Fibroblast of the aortic adventitia (primary cell): ENCODE results near the gene GSX2. TPM values are rescaled to one million over a fixed set of nuclear protein-coding genes. Genes with fewer than 3 reads are reported as not detected.

Experiments
- DNase-seq: peaks from one replicate; pipeline ENCODE4 v3.0.0-alpha.2; 2010; ENCODE audit warnings: low read depth
- H3K4me3 ChIP-seq: 2 replicates; pipeline ENCODE4 v1.5.1; 2011; ENCODE audit warnings: low read depth, mild to moderate bottlenecking, control low read depth, low read length, moderate library complexity
- CTCF ChIP-seq: IDR thresholded peaks from 2 replicates; pipeline ENCODE4 v1.5.1; 2011; ENCODE audit warnings: mild to moderate bottlenecking, low read length, control low read depth, inconsistent platforms; ENCODE audit not compliant: insufficient read depth
- total RNA-seq: library from RNA; depleted of rRNA; stranded (reverse); fragments of >200 nt; gene quantifications from 2 replicates; pipeline ENCODE4 v1.2.3, GENCODE V29; 2012; ENCODE audit warnings: low replicate concordance

The GSX2 gene
- total RNA-seq, 1 donor: not detected

DNA sequence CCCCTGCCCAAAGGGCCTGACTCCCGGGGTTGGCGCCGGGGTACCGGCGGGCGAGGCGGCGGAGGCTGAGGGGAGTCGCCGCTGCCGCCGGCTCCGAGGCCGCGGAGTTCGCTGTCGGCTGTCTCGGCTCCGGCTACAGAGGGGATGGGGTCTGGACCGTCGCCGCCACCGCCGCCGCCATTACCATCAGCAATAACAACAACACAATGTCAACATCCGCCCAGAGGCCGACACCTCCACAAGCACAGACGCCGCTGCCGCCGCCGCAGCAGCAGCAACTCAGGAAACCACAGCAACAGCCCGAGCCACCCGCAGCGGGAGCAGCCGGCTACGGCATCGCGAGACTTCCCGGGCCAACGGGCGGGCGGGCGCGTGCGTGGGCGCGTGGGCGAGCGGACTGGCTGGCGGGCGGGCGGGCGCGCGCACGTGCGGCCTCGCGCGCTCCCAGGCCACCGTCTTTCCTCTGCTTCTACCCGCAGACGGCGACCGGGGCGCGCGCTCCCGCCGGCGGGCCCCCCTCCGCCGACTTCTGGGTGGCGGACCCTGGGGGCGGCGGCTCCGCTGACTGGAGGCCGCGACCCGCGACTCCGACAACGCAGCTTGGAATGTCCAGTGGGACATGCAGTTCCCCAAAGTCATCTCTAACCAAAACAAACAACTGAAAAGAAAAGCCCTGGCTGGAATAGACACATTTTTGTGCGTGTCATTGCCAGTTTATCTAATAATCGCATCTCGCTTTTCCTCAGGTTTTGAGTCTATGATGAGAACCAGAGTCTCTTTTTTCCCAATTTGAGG is 35.4 kb upstream of the GSX2 start, which contains the start of gene CHIC2:
Gene CHIC2 (minus strand): TSS at position 289 of the 795 bp plus-strand sequence. CDS start 305 bp downstream, outside the sequence.
- peak within 1 kb of the TSS; percentile 92 for H3K4me3 ChIP-seq
- no peak for TF ChIP-seq CTCF
- DNase-seq: peak; percentile 91

DNA sequence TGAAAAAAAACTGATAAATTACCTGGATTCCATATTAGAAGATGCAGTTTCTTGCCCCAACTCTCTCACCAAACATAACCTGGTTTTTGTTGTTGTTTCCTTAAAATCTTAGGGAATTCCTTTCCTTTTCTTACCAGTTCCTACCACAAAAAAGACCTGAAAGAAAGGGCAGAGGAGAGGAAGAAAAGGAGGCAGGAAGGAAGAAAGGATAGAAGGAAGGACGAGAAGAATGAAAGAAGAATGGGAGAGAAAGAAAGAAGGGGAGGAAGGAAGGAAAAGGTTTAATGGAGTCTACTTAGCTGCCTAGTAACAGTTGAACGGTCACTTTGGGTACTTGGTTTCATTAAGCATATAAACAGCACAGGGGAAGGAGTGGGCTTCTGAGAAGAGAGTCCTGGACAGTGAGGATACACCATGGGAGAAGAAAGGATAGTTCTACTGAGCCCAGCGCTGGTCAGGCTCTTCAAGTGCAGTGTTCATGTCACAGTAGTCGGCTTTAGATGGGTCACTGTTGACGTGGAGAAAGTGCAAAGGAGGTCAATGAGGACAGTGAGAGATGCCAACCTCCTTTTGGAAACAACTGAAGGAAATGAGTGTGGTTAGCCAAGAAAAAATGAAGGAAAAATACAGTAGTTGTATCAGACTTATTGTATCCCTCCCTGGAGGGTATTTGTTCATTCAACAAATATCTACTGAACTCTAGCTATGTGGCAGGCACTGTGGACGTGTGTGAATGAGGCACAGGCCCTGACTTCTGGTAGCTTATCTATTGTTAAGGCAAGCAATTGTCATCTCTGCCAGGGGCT is 34.5 kb upstream of the GSX2 start:
- DNase-seq: peak; percentile 69
- no peak overlapping the region for H3K4me3 ChIP-seq

GRCh38 chr4:54066088-54066415 is 33.9 kb upstream of the GSX2 start:
- TF ChIP-seq CTCF: no peak
- no peak overlapping the region for H3K4me3 ChIP-seq
- DNase-seq: no peak

More for the DNA sequence above, 34.5 kb upstream of the GSX2 start:
- no peak for TF ChIP-seq CTCF

DNA sequence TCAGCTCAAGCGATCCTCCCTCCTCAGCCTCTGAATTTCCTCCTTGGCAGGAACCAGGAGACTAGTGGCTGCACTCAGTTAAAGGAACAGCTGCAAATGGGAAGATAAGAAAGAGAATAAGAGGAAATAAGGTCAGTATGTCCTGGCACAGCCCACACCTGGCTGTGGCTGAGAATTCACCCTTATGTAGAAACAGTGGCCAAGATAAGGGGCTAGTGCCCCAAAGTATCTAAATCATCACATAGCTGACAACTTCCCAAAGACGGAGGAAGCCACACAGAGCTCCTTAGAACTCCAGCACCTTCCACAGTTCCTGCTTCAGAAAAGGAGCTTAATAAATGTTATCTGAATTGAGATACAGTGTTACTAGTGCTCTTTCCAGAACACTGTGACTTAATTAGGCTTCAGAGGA is 33.2 kb upstream of the GSX2 start:
- no peak for TF ChIP-seq CTCF
- H3K4me3 ChIP-seq: no peak overlapping the region

GRCh38 chr4:54067166-54067565 is 32.8 kb upstream of the GSX2 start:
- TF ChIP-seq CTCF: no peak
- H3K4me3 ChIP-seq: no peak overlapping the region
- DNase-seq: peak; percentile 98

More for the DNA sequence above, 33.2 kb upstream of the GSX2 start:
- DNase-seq: no peak

DNA sequence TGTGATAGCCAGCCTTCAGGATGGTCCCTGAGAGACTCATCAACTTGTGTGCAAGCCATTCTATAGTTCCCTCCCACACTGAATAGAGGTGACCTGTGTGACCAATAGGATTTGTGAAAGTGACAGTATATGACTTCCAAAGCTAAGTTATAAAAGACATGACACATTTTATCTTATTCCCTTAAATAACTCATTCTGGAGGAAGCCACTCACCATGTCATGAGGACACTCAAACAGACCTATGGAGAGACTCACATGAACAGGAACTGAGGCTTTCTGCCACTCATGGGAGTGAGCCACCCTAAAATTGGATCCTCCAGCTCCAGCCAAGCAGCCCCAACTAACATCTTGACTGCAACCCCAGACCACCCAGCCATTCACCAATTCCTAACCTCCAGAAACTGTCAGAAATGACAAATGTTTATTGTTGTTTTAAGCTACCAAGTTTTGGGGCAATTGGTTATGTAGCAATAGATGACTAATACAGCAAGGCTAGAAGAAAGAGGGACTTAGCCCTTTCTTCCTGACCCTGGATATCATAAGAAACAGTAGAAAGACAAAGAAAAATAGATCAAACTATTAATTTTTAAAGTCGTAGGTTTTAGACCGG is 26.6 kb upstream of the GSX2 start:
- TF ChIP-seq CTCF: no peak
- no peak overlapping the region for H3K4me3 ChIP-seq
- DNase-seq: peak; percentile 81
